MM.1S (cell line): ENCODE results near the gene NPLOC4.

Source experiments
- DNase-seq: peaks from one replicate; pipeline ENCODE4 v3.0.0-alpha.2; 2015
- H2AFZ ChIP-seq: fragments of 300-600 bp; sonication (generic); 2 replicates; pipeline ENCODE4 v1.6.0; 2016; ENCODE audit warnings: antibody characterized with exemption, low read length
- H3F3A ChIP-seq: fragments of 300-600 bp; sonication (generic); 2 replicates; pipeline ENCODE4 v1.6.1; 2016; ENCODE audit warnings: mild to moderate bottlenecking, antibody characterized with exemption, low read length, moderate library complexity, mixed read lengths; ENCODE audit not compliant: insufficient read depth
- H3K27ac ChIP-seq: fragments of 300-600 bp; sonication (generic); 2 replicates; pipeline ENCODE4 v1.5.1; 2016; ENCODE audit warnings: mild to moderate bottlenecking, low read length
- H3K27me3 ChIP-seq: fragments of 300-600 bp; sonication (generic); replicated peaks from 2 replicates; pipeline ENCODE4 v1.6.0; 2016; ENCODE audit warnings: low read length; ENCODE audit not compliant: insufficient read depth
- H3K36me3 ChIP-seq: fragments of 300-600 bp; sonication (generic); replicated peaks from 2 replicates; pipeline ENCODE4 v1.6.1; 2016; ENCODE audit warnings: mild to moderate bottlenecking, low read length, mixed read lengths; ENCODE audit not compliant: insufficient read depth
- H3K4me1 ChIP-seq: fragments of 300-600 bp; sonication (generic); 2 replicates; pipeline ENCODE4 v1.6.1; 2016; ENCODE audit warnings: low read length, mixed read lengths
- H3K4me2 ChIP-seq: fragments of 300-600 bp; sonication (generic); 2 replicates; pipeline ENCODE4 v1.6.0; 2016; ENCODE audit warnings: low read depth, low read length
- H3K4me3 ChIP-seq: fragments of 300-600 bp; sonication (generic); 2 replicates; pipeline ENCODE4 v1.5.1; 2016; ENCODE audit warnings: low read length, mixed read lengths
- H3K79me2 ChIP-seq: fragments of 300-600 bp; sonication (generic); 2 replicates; pipeline ENCODE4 v1.6.1; 2016; ENCODE audit warnings: mixed run types, low read length, mixed read lengths
- H3K9ac ChIP-seq: fragments of 300-600 bp; sonication (generic); 2 replicates; pipeline ENCODE4 v1.6.1; 2016; ENCODE audit warnings: low read length, mixed read lengths
- H3K9me2 ChIP-seq: fragments of 300-600 bp; sonication (generic); replicated peaks from 2 replicates; pipeline ENCODE4 v1.6.1; 2016; ENCODE audit warnings: mild to moderate bottlenecking, low read length, mixed read lengths; ENCODE audit not compliant: insufficient read depth
- H3K9me3 ChIP-seq: fragments of 300-600 bp; sonication (generic); replicated peaks from 2 replicates; pipeline ENCODE4 v1.6.1; 2016; ENCODE audit warnings: mild to moderate bottlenecking, low read length, mixed read lengths; ENCODE audit not compliant: insufficient read depth
- H4K20me1 ChIP-seq: fragments of 300-600 bp; sonication (generic); 2 replicates; pipeline ENCODE4 v1.6.1; 2016; ENCODE audit warnings: mild to moderate bottlenecking, low read length, moderate library complexity, mixed read lengths; ENCODE audit not compliant: insufficient read depth
- EZH2 ChIP-seq: fragments of 300-600 bp; sonication (generic); optimal IDR thresholded peaks from 2 replicates; pipeline ENCODE3; 2017; ENCODE audit warnings: low read depth, mild to moderate bottlenecking, antibody characterized with exemption, low read length, mixed read lengths
- EZH2phosphoT487 ChIP-seq: fragments of 300-600 bp; sonication (generic); IDR thresholded peaks from 2 replicates; pipeline ENCODE4 v1.6.1; 2018; ENCODE audit warnings: antibody characterized with exemption, low read length
- TF ChIP-seq, protein P1 (sequence below): fragments of 300-600 bp; sonication (generic); IDR thresholded peaks from 2 replicates; pipeline ENCODE4 v1.5.1; 2016; ENCODE audit warnings: antibody characterized with exemption, low read length, mixed read lengths

The NPLOC4 gene

DNA sequence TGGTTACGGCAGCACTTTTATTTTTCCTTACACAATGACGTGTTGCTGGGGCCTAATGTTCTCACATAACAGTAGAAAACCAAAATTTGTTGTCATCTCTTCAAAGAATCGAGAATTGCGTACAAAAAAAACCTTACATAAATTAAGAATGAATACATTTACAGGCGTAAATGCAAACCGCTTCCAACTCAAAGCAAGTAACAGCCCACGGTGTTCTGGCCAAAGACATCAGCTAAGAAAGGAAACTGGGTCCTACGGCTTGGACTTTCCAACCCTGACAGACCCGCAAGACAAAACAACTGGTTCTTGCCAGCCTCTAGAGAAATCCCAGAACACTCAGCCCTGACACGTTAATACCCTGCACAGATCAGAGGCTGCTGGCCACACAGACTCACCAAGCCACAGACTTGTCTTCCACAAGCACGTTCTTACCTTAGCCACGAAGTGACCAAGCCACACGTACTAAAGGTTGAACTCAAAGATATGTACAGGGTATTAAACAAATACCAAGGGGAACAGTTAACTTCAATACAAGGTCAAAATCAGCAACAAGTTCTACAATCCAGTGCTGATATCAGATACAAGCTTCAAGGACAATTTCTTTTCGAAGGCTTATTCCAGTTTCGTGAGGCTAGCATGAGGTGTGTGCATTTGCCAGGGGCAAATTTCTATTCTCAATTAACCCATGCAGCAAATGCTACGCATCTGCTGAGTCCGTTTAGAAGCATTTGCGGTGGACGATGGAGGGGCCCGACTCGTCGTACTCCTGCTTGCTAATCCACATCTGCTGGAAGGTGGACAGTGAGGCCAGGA is 126.7 kb downstream of the NPLOC4 start:
- H3K9ac ChIP-seq, result no peak overlapping the region
- peaks cover 17% of the 10 kb centered on the region for H3K36me3 ChIP-seq
- peaks cover 30% of the 10 kb centered on the region for H4K20me1 ChIP-seq
- peaks cover 4% of the 10 kb centered on the region; the same call in 1 of the 2 replicates for H3K27me3 ChIP-seq
- H3K4me2 ChIP-seq, result peak overlapping the region; percentile 92
- peak overlapping the region; percentile 92 for H3K4me3 ChIP-seq
- no peak overlapping the region for H3K27ac ChIP-seq
- H3K9me2 ChIP-seq, result no peaks in the 10 kb centered on the region
- H2AFZ ChIP-seq, result no peak overlapping the region
- H3F3A ChIP-seq, result peaks cover 64% of the 10 kb centered on the region
- peak; percentile 6 for DNase-seq
- TF ChIP-seq EZH2 (no peak), EZH2phosphoT487 (no peak)
- TF ChIP-seq, protein P1, sequence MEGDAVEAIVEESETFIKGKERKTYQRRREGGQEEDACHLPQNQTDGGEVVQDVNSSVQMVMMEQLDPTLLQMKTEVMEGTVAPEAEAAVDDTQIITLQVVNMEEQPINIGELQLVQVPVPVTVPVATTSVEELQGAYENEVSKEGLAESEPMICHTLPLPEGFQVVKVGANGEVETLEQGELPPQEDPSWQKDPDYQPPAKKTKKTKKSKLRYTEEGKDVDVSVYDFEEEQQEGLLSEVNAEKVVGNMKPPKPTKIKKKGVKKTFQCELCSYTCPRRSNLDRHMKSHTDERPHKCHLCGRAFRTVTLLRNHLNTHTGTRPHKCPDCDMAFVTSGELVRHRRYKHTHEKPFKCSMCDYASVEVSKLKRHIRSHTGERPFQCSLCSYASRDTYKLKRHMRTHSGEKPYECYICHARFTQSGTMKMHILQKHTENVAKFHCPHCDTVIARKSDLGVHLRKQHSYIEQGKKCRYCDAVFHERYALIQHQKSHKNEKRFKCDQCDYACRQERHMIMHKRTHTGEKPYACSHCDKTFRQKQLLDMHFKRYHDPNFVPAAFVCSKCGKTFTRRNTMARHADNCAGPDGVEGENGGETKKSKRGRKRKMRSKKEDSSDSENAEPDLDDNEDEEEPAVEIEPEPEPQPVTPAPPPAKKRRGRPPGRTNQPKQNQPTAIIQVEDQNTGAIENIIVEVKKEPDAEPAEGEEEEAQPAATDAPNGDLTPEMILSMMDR, result no peak
- peaks cover 28% of the 10 kb centered on the region for H3K79me2 ChIP-seq
- peaks cover 14% of the 10 kb centered on the region for H3K4me1 ChIP-seq
- no peaks in the 10 kb centered on the region for H3K9me3 ChIP-seq

DNA sequence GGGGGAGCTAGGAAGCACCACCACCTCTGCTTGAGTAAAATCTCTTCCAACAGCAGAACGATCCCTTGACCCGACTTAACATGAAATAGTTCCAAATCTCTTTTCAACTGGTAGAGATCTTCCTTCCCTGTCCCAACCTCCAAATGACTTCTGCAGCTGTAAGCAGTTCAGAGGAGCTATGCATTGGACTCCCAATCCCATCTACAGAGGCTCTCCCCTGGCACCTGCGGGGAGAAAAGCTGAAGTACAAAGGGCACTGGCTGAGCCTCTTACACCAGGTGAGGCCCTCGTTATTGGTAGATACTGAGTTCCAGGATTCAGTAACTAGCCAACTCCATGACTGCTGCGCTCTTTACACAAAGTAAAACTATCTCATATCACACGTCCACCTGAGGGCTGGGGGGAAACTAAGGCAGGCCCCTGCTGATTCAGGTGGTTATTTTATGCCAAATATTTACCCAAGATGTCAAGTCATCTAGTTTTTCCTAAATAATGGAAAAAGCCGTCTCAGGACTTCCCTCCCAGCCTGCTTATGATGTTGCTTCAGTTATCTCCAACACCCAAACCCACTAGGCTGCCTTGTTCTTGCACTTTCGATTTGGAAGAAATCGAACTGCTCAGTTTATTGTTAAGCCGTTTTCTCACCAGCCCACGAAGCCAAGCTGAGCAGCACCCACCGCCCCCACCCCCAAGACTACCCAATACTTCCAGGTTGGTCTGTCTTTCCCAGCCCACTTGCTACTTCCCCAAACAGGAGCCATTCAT is 127.5 kb downstream of the NPLOC4 start:
- peak; percentile 22 for DNase-seq
- Histone ChIP-seq H3K27ac (no peak overlapping the region; the same call in 1 of the 2 replicates), H4K20me1 (peaks cover 30% of the 10 kb centered on the region), H3K27me3 (peaks cover 12% of the 10 kb centered on the region), H3K4me2 (peak overlapping the region; percentile 92; the same call in 1 of the 2 replicates), H3K36me3 (peaks cover 17% of the 10 kb centered on the region), H3F3A (peaks cover 63% of the 10 kb centered on the region), H3K79me2 (peaks cover 28% of the 10 kb centered on the region), H3K9me2 (no peaks in the 10 kb centered on the region), H3K4me1 (peaks cover 14% of the 10 kb centered on the region), H3K9ac (no peak overlapping the region), H3K9me3 (no peaks in the 10 kb centered on the region), H2AFZ (no peak overlapping the region), H3K4me3 (no peak overlapping the region)
- TF ChIP-seq EZH2phosphoT487, result no peak
- TF ChIP-seq, protein P1, result no peak
- TF ChIP-seq EZH2, result no peak

DNA sequence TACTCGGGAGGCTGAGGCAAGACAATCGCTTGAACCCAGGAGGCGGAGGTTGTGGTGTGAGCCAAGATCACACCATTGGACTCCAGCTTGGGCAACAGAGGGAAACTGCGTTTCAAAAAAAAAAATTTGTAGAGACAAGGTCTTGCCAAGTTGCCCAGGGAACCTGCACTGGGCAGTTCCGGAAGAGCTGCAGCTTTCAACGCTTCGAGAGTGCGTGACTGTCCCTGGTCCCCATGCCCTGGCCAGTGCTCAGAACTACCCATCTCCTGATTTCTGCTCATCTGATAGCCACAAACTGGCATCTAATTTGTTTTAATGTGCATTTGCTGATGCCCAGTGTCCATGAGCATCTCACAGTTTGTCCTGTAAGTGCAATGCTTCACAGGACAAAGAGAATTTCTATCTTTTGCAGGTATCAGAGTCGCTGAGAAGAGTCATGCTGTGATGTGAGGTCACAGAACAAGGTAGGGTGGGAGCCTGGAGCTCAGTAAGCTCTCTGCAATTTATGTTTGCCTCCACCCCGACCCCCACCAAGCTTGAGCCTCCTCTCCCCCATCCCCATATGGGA is 128.2 kb downstream of the NPLOC4 start:
- Histone ChIP-seq H3K27me3 (peaks cover 19% of the 10 kb centered on the region), H3K79me2 (peaks cover 25% of the 10 kb centered on the region), H3K4me3 (no peak overlapping the region), H3F3A (peaks cover 56% of the 10 kb centered on the region), H4K20me1 (peaks cover 30% of the 10 kb centered on the region), H3K9me2 (no peaks in the 10 kb centered on the region), H3K9ac (no peak overlapping the region), H3K36me3 (peaks cover 17% of the 10 kb centered on the region), H3K4me1 (peaks cover 14% of the 10 kb centered on the region), H2AFZ (no peak overlapping the region), H3K27ac (no peak overlapping the region; the same call in 1 of the 2 replicates), H3K9me3 (no peaks in the 10 kb centered on the region), H3K4me2 (no peak overlapping the region)
- no peak for TF ChIP-seq EZH2
- TF ChIP-seq EZH2phosphoT487, result no peak
- TF ChIP-seq, protein P1, result no peak
- peak; percentile 6 for DNase-seq
